ENCODE measurements around the gene HES1.
"Not testable (repeated sequence)": the region's sequence is repeated elsewhere in the genome, so short reads cannot be mapped to it uniquely, and the experiment has no call there.

Gene HES1

DNA sequence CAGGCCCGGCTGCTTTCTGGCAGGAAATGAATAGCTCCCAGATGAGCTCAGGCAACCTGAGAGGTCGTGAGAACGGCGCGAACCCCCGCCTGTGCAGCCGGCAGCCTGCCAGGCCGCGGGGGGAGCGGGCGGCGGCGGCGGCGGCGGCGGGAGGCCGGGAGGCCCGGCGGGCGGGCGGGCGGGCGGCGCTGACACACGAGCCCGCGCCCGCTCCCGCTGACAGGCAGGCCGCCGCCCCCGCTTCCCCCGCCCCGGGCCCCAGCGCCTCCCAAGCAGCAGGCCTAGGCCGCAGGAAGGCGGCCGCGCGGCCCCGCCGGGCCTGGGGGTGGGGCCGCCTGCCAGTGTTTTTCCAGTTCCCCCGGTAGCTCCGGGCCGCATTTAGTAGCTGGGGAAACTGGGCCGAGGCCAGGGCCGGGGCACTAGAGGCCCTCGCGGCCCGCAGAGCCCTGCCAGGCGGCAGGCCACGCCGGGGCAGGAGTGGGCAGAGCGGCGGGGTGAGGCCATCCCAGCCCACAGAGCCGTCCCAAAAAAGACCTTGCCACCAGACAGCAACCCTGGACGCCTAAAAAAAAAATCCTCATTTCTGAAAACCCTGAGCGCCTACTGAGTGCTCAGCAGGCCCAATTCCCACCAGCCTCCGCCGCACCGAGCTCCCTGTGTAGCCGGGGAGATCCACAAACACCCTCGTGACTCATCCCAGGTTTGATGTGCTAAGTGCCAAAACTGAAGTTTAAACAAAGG lies 5.6 kb downstream of the HES1 start:
- peak; percentile 41 for DNase-seq (ENCODE audit: low spot score)

DNA sequence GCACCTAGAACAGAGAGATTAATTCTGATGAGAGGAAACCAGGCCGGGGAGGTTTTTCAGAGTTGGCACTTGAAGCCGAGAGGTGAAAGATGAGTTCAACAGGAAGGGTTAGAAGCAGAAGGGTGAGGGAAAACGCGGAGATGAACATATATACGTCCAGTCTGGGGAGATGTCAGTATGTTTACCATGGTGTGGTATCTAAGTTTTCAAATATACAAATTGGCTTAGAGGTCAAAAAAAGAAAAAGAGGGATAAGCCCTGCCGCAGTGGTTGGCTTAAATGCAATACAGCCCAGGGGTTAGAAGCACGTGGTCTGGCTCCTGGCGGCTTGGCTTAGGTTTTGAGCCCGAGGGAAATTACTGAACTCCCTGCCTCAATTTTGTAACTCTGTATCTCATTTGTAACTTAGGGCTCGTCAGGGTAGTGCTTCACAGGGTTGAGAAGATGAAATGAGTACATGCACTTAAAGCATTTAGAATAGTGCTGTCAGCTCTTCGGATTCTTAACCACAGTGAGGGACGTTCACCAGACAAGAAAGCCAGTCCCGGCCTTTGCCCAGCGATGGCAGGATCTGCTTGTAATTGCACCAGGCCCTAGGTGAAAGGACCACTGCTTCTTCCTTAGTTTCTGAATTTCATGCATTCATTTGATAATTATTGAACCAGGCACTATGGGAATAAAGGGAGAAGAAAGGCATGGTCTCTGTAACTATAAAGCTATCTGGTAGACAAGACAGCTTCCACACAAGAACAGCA lies 6.4 kb downstream of the HES1 start:
- DNase-seq (ENCODE audit: low spot score), result no peak

DNA sequence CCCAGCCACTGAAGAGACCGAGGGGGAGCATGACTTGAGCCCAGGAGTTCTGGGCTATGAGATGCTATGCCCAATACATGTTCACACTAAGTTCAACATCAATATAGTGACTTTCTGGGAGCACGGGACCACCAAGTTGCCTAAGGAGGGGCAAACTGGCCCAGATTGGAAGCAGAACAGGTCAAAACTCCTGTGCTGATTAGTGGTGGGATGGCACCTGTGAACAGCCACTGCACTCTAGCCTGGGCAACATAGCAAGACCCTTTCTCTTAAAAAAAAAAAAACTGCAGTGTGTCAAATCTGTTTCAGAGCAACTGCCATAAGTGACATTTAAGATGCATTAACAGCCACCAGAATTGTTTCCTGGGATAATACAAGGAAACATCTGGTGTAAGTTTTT lies 9.8 kb downstream of the HES1 start:
- no peak for DNase-seq (ENCODE audit: low spot score)

DNA sequence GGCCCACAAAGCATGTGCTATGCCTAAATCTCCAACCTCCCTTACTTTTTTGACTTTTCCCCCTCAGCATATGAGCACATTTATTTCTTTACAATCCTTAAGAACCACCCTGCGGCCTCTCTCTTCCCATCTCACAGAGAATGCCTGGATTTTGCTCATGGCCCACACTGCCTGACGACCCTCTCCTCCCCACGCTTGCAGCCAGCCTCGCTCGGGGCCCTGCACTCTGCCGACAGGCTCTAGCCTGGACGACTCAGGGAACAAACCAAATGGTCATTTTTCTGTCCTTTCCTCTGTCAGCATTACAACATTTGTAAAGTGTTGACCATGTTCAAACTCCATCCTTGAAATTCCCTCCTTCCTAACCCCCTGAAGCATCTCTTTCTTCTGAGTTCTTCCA lies 11.7 kb downstream of the HES1 start:
- DNase-seq (ENCODE audit: low spot score), result no peak

DNA sequence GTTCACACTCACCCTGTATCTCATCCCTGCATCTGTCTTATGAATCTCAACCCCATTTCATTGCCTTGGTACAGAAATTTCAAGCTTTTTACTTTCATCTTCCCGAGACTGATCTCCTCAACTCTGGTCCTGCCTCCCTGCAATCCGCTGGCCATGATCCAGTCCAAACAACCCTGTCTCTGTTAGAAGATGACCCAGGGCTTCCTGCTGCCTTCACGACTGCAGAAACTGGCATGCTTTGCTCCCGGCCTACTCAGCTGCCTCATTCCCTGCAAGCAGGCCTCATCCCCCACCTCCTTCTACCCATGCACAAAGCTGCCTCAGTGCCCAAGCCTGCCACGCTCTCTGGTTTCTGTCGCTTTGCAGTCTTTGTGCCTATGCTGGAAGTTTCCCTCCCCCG lies 12.4 kb downstream of the HES1 start:
- no peak for DNase-seq (ENCODE audit: low spot score)

DNA sequence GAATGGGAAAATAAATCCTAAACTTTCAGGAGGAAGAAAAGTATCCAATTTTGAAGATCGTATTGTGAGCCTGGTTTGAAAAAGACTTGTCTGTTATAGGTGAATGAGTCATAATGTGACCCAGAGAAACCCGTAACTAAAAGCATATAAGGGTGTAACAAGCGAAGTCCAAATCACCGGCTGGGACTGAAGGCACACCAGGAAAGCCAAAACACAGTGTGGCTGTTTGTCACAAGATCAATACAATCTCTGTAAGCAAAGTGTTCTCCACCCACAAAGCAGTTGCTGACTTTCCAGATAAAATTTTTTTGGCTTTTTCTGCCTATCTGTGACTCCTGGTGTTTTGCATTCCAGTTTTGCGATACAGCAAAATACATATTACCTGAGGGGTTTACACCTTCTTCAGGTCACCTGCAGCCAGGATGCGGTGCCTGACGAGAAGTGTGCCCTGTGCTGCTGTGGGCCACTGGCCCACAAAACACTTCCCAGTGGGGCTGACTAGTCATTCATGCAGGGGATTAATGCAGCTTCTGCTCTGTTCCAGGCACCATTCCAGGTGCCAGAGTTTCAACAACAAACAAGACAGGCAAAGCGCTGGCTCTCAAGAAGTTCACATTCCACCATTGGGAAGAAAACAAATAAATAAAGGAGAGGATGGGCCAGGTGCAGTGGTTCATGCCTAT lies 14.4 kb downstream of the HES1 start:
- no peak for DNase-seq (ENCODE audit: low spot score)

DNA sequence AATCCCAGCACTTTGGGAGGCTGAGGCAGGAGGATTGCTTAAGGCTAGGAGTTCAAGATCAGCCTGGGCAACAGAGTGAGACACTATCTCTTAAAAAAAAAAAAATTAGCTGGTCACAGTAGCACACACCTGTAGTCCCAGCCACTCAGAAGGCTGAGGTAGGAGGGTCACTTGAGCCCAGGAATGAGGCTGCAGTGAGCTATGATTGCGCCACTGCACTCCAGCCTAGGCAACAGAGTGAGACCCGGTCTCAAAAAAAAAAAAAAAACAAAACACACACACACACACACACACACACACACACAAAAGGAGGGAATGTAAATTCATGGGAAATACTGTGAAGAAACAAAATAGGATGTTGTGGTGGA lies 15.0 kb downstream of the HES1 start:
- not testable (repeated sequence) for DNase-seq (ENCODE audit: low spot score)

DNA sequence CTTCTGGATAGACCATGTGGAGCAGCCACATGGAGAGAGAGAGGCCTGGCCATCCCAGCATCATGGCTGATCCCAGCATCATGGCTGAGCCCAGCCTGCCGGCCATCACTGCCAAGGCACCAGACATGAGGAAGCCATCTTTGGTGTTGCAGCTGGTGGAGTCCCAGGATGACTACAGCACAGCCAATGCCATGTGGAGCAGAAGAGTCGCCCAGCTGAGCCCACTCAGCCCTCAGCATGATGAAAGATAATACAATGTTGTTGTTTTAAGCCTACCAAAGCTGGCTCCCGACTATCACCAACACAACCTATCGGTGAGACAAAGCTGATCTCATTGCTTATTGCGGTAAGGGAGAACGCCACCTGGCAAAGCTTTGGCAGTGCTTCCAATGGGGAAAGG lies 18.4 kb downstream of the HES1 start:
- DNase-seq (ENCODE audit: low spot score), result no peak

DNA sequence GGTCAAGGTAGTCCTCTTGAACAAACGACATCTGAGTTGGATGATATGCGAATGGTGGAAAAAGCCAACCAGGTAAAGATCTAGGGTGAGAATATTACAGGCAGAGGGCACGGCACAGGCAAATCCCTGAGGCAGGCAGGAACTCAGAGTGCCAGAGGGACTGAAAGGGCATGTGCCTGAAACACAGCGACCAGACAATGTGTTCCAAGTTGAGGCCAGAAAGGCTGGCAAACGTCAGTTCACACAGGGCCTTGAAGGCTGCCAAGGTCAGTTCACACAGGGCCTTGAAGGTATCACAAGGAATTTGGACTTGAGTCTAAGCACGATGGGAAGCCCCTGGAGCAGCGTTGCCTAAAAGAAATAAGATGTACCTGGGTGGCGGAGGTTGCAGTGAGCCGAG lies 20.1 kb downstream of the HES1 start:
- no peak for DNase-seq (ENCODE audit: low spot score)

DNA sequence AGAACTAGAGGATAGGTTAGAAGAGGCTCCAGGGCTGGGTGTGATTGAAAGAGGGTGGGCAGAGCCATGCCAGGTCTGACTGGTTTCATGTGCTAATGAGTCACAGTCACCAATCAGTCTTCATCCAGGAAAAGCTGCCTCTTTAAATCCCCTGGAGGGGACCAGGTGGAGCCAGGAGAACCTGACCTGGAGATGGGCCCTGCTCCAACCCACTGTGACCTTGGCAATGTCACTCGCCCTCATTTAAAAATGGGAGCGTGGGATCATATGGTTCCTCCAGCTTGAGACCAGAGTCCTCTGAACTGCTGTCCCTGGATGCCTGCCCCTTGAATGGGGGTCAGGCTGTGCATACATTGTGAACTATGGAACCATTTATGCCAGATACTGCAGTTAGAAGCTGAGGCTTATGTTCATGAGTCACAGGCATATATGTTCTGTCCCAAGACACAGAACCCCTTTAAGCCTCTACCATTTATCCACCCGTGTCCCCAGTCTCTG lies 23.0 kb downstream of the HES1 start:
- no peak for DNase-seq (ENCODE audit: low spot score)

DNA sequence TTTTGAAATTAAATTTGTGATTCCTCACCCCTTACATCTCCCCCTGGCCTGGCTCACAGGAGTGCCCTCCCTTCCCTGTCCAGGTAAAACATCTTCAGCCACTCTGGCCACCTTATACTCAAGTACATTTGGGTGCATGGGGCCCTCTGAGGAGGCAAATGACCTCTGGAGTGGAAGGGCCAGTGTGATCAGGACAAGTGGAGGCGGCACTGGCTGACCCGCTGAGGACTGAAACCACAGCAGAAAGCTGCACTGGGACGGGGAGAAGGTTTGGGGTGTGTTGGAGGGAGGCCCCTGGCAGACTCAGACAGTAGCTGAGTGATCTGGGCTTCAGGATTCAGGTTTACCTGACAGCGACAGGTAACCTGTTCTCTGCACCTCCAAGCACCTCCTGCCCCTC lies 24.2 kb downstream of the HES1 start:
- no peak for DNase-seq (ENCODE audit: low spot score)

DNA sequence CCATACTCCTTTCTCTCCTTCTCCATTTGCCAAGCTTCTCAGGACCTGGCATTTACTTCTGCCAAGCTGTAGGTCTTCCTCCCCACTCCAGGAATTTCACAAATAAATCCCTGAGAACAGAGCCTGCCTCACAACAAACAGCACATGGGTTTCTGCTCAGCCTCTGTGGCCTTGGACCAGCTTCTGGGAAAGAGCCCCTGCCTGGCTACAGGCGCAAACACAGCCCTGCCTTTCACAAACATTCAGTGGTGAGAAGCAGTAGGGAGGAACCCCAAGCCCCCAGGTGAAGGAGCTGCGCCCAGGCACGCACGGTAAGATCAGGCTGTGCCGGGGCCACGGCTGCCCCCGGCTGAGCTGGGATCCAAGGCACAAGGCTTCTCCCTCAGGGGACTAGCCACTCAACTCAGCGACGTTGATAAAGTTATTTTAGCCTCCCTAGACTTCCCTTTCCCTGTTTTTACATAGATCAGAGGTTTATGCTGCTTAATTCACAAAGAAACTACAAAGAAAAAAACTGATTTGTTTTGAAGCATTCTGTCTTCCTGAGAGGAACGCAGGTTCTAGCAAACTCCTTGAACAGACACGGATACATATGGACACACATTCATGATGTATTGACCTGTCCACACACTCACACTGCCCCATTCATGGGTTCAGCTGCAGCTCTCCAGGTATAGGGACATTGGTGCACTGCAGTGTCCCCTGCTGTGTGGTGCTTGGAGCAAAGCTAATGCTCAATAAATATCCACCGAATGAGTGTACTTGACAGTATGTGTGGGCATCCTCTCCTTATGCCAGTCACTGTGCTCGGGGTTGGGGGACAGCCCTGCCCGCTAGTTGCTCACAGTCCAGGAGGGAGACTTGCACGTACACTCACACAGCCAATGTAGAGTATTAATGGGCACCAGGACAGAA lies 25.4 kb downstream of the HES1 start:
- no peak for DNase-seq (ENCODE audit: low spot score)

DNA sequence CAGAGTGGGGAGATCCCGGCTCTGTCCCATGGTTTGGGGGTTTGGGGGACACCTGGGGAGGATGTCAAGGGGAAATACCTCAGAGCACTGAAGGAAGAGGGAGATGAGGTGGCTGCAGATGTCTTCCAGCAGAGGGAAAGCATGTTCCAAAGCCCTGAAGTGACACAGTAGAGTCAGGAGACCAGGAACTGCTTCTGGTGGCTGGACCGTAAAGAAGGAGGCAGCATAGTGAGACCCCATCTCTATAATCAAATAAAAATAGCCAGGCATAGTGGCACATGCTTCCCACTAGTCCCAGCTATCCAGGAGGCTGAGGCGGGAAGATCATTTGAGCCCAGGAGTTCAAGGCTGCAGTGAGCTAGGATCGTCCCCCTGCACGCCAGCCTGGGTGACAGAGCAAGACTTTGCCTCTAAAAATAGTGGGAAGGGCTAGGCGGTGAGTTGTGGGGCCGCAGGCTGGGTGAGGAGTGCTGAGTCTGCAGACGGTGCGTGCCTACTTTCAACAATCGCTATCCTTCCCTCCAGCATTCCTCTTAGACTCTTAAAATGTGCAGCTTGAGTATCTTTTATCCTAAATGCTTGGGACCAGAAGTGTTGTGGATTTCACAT lies 26.2 kb downstream of the HES1 start:
- no peak for DNase-seq (ENCODE audit: low spot score)

DNA sequence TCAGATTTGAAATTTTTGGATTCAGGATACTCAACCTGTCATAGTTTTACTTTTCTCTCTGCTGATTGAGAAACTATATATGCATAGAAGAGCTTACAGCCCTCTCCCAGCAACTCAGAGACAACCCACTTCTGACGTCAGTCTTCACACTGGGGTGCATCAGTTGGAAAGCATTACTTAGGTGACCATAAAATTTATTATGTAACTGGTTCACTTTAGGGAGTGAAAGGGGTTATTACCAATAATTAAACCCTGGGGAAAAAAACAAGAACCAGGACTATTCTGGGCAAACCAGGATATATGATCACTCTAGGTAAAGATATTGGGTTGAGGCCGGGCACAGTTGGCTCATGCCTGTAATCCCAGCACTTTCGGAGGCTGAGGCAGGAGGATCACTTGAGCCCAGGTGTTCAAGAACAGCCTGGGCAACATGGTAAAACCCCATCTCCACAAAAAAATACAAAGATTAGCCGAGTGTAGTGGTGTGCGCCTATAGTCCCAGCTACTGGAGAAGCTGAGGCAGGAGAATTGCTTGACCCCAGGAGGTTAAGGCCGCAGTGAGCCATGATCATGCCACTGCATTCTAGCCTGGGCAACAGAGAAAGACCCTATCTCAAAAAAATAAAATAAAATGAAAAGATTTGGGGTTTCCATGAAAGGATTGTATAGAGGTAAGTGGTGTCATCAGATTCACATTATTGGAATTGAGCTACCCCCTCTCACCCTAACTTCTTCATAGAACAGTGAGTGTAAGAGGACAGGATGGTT lies 27.1 kb downstream of the HES1 start:
- DNase-seq (ENCODE audit: low spot score), result no peak

DNA sequence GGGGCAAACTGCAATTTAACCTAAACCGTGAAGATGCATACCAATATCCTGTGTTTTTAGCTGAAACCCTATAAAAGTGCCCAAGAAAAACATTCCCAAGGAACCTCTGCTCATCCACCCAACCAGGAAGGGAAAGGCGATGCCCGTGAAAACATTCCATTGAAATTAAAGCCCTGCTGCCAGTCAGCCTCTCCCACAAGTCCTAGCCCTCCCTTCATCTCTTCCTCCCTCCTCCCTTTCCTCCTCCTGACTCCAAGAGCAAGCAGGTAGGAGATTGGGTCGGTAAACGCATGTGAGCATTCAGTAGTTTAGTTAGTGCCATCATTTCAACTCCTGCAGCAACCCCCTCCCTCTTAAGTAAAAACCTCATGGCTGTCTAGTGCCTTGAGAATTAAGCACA lies 27.7 kb downstream of the HES1 start:
- no peak for DNase-seq (ENCODE audit: low spot score)

DNA sequence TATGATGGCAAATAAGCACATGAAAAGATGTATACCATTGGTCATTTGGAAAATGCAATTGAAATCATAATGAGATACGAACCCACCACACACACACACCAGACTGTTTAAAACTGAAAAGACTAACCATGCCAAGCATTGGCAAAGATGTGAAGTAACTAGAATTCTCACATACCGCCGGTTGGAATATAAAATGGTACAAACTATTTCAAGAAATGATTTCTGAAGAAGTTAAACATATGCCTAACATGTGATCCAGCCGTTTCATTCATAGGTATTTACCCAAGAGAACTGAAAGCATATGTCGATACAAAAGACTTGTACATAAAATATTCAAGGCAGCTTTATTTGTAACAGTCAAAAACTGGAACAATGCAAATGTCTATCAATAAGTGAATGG lies 28.9 kb downstream of the HES1 start:
- DNase-seq (ENCODE audit: low spot score), result no peak

DNA sequence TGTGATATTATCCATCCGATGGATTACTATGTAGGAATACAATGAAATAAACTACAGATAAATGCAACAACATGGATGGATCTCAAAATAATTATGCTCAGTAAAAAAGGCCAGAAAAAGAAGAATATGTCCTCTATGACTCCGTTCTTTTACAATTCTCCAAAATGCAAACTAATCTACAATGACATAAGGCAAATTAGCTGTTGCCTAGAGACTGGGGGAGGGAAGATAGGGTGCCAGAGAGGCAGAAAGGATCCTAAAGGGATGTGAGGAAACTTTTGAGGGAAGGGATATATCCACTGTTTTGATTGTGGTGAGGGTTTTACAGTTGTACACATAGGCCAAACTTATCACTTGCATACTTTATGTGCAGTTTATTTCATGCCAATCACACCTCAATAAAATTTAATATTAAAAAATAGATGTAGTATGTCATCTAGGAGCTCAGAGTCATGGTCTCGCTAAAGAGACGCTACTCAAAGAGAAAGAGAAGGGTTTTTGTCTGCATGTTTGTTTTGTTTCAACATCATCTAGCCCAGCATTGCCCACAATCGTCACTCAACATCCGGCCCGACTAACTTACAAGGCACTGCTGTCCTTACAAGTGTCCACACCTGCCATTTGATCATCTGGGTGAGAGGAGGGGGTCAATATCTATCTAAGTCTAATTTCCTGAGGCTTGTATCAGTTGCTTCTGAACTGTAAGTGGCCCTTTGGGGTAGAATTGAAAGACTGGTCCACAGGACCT lies 29.5 kb downstream of the HES1 start:
- DNase-seq (ENCODE audit: low spot score), result no peak

DNA sequence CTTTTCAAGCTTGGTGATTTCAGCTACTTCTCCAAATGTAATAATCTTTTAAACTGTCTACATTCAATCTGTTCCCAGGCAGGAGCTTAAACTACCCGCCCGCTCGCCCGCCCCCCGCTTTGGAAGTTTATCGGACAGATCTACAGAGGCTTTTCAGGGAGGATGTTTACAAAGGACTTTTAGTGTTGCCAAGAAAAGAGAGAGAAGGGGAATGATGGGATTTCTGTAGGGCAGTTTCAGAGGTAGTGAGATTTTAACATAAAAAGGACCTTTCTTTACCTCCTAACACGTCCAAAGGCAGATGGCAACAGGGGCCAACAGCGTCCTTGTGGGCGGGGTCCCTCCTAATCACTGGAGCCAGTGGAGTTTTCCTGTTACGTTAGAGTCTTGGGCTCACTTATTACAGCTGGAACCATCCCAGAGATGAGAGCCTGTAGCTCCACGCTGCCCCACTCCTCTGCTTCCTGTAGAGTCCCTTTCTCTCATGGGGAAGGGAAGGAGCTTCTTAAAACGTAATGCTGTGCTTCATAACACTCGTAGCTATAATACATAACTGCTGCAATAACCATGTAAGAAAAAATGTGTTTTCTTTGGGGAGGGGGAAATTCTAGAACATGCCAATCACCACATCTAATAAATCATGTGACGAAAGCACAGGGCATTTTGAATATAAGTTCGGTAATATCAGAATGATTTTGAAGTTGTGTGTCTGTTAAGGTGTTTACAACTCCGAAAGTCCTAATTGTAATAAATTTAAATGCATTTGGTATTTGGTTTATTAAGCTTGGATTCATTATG lies 30.9 kb downstream of the HES1 start:
- no peak for DNase-seq (ENCODE audit: low spot score)
